ENCODE data around the gene GALNT9. TPM values are rescaled to one million over a fixed set of nuclear protein-coding genes. Genes with fewer than 3 reads are reported as not detected.
"Not testable (repeated sequence)": the region's sequence is repeated elsewhere in the genome, so short reads cannot be mapped to it uniquely, and the experiment has no call there.

Gene GALNT9
- total RNA-seq, 2 experiments from 2014 or later = not detected

DNA sequence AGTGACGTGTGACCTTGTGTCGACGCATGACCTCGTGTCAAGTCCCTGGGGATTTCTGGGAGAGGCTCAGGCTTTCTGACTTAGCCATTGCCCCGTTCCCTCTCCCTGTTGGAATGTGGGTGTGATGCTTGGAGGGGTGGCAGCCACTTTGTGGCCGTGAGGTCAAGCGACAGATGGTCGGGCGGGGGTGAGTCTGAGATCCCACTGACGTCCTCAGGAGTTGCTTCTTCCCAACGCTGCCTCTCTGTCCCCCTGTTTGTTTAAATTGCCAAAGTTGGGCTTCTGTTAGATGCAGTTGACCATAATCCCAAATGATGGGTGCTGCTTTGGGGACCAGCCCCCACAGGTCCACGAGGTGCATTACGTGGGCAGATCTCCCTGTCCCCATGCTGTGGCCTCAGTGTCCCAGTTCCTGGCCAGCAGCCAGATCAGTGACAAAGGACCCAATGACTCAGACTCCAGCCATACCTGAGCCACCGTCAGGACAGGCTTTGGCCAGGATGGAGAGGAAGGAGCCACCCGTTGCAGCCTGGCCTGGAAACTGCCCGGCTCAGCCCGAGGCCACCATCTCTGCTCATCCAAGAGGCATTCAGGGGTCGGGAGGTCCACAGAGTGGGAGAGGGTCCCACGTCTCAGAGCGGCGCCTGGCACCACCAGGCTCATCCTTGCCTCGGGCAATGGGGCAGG lies 34.4 kb upstream of the GALNT9 start:
- ChIA-PET CTCF (no interaction called here), POLR2A (no interaction called here)
- DNase-seq = no peak
- H3K27me3 Mint-ChIP-seq = no peaks in the 10 kb centered on the region
- no peak overlapping the region for H3K27ac Mint-ChIP-seq
- H3K36me3 Mint-ChIP-seq (ENCODE audit: low read depth) = peaks cover 2% of the 10 kb centered on the region
- H3K4me3 Mint-ChIP-seq = no peak overlapping the region
- peaks cover 7% of the 10 kb centered on the region for H3K9me3 Mint-ChIP-seq
- H3K4me1 Mint-ChIP-seq = no peaks in the 10 kb centered on the region

- H3K4me1 Mint-ChIP-seq = no peaks in the 10 kb centered on the region
- peaks cover 7% of the 10 kb centered on the region for H3K9me3 Mint-ChIP-seq
- ChIA-PET CTCF (no interaction called here), POLR2A (no interaction called here)
- H3K36me3 Mint-ChIP-seq (ENCODE audit: low read depth) = peaks cover 2% of the 10 kb centered on the region
- no peak overlapping the region for H3K27ac Mint-ChIP-seq
- H3K4me3 Mint-ChIP-seq = no peak overlapping the region
- no peaks in the 10 kb centered on the region for H3K27me3 Mint-ChIP-seq
- no peak for DNase-seq
Measured at GRCh38 chr12:132362996-132363660, 33.7 kb upstream of the GALNT9 start.

DNA sequence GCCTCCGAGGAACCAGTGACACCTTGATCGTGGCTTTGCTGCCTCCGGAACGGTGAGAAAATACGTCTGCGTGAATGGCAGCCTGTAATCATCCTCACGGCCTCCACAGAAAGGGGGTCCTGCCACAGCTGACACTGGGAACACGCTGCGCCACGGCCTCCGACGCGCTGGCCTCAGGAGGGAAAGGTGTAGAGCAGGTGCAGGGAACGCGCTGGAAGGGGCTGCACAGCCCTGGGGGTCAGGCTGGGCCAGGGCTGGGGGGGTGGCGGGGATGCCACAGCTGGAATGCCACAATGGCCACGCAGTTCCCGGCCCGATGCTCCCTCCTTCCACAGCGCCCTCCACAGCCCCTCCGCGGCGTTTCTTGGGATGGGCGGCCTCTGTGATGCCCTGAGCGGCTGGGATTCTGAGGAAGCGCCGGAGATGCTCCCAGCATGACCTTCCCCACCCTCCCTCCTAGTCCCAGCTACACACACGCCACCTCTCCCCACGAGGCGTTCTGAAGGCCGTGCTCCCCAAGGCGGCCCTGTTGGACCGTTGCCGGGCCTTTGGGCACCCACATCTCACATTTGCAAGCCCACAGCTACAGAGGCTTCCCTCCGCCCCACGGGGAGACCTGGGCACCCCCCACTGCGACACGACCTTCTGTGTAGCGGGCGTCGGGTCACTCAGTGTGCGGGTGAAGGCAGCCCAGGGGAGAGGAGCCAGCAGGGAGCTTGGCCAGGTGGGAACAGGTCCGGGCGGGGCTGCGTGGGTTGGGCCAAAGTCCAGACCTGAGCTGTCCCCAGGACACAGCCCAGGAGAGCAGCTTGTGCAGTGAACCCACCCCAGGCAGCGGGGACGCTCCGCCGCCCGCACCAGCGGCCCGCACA lies 31.8 kb upstream of the GALNT9 start:
- Mint-ChIP-seq H3K4me3 (no peak overlapping the region), H3K27ac (no peak overlapping the region), H3K27me3 (no peaks in the 10 kb centered on the region), H3K36me3 (ENCODE audit: low read depth) (peaks cover 2% of the 10 kb centered on the region), H3K4me1 (no peaks in the 10 kb centered on the region), H3K9me3 (peaks cover 7% of the 10 kb centered on the region)
- CTCF ChIA-PET = no interaction called here
- DNase-seq = no peak
- POLR2A ChIA-PET = no interaction called here

- H3K4me3 Mint-ChIP-seq = no peak overlapping the region
- CTCF ChIA-PET = no interaction called here
- no peak for DNase-seq
Measured at GRCh38 chr12:132360410-132360809, 31.0 kb upstream of the GALNT9 start.

GRCh38 chr12:132359971-132360370 lies 30.6 kb upstream of the GALNT9 start:
- no peaks in the 10 kb centered on the region for H3K27me3 Mint-ChIP-seq
- peaks cover 2% of the 10 kb centered on the region for H3K36me3 Mint-ChIP-seq (ENCODE audit: low read depth)
- CTCF ChIA-PET = no interaction called here
- no peak for DNase-seq
- no peaks in the 10 kb centered on the region for H3K4me1 Mint-ChIP-seq
- H3K27ac Mint-ChIP-seq = no peak overlapping the region
- H3K4me3 Mint-ChIP-seq = no peak overlapping the region
- POLR2A ChIA-PET = no interaction called here
- H3K9me3 Mint-ChIP-seq = peaks cover 7% of the 10 kb centered on the region

More at GRCh38 chr12:132360410-132360809, 31.0 kb upstream of the GALNT9 start:
- H3K36me3 Mint-ChIP-seq (ENCODE audit: low read depth) = peaks cover 2% of the 10 kb centered on the region
- POLR2A ChIA-PET = no interaction called here
- H3K27me3 Mint-ChIP-seq = no peaks in the 10 kb centered on the region
- H3K27ac Mint-ChIP-seq = no peak overlapping the region
- no peaks in the 10 kb centered on the region for H3K4me1 Mint-ChIP-seq
- H3K9me3 Mint-ChIP-seq = peaks cover 7% of the 10 kb centered on the region

- H3K27ac Mint-ChIP-seq = no peak overlapping the region
- peaks cover 2% of the 10 kb centered on the region for H3K36me3 Mint-ChIP-seq (ENCODE audit: low read depth)
- H3K4me1 Mint-ChIP-seq = no peaks in the 10 kb centered on the region
- ChIA-PET POLR2A (no interaction called here), CTCF (no interaction called here)
- H3K27me3 Mint-ChIP-seq = no peaks in the 10 kb centered on the region
- no peak overlapping the region for H3K4me3 Mint-ChIP-seq
- no peak for DNase-seq
- peaks cover 7% of the 10 kb centered on the region for H3K9me3 Mint-ChIP-seq
Measured at GRCh38 chr12:132359551-132359950, 30.2 kb upstream of the GALNT9 start.

DNA sequence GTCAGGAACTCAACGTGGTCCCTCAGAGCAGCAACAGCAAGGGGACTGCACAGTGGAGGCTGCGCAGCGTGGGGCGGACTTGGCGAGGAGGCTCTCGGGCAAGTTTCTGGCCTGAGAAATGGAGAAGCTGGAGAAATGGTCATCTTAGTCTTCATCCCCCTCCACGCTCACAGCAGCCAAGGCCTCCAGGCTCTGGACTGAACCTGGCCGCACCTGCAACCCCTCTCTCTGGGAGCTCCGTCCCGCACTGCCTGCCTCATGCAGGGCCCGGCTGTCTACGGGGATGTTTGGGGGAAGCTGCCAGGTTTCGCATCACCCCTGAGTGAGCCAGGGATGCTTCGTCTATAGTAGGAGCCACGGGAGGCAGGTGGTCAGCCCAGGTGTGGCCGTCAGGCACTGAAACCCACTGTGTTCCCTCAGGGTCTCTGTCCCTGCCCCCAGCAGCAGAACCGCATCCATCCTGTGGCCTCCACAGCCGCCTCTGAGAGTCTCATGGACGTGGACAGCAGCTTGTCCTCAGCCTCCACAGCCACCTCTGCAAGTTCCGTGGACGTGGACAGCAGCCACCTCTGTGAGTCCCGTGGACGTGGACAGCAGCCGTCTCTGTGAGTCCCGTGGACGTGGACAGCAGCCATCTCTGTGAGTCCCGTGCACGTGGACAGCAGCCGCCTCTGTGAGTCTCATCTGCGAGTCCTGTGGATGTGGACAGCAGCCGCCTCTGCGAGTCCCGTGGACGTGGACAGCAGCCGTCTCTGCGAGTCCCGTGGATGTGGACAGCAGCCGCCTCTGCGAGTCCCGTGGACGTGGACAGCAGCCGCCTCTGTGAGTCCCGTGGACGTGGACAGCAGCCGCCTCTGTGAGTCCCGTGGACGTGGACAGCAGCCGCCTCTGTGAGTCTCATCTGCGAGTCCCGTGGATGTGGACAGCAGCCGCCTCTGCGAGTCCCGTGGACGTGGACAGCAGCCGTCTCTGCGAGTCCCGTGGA lies 29.1 kb upstream of the GALNT9 start:
- H3K27me3 Mint-ChIP-seq; H3K27ac Mint-ChIP-seq; H3K36me3 Mint-ChIP-seq (ENCODE audit: low read depth); H3K4me1 Mint-ChIP-seq; DNase-seq; POLR2A ChIA-PET; H3K9me3 Mint-ChIP-seq; H3K4me3 Mint-ChIP-seq; CTCF ChIA-PET: not testable (repeated sequence)

GRCh38 chr12:132357623-132358186 lies 28.3 kb upstream of the GALNT9 start:
- Mint-ChIP-seq H3K4me1 (no peaks in the 10 kb centered on the region), H3K27ac (no peak overlapping the region), H3K4me3 (no peak overlapping the region), H3K9me3 (peaks cover 4% of the 10 kb centered on the region), H3K27me3 (no peaks in the 10 kb centered on the region), H3K36me3 (ENCODE audit: low read depth) (peaks cover 2% of the 10 kb centered on the region)
- CTCF ChIA-PET = no interaction called here
- POLR2A ChIA-PET = no interaction called here
- no peak for DNase-seq

DNA sequence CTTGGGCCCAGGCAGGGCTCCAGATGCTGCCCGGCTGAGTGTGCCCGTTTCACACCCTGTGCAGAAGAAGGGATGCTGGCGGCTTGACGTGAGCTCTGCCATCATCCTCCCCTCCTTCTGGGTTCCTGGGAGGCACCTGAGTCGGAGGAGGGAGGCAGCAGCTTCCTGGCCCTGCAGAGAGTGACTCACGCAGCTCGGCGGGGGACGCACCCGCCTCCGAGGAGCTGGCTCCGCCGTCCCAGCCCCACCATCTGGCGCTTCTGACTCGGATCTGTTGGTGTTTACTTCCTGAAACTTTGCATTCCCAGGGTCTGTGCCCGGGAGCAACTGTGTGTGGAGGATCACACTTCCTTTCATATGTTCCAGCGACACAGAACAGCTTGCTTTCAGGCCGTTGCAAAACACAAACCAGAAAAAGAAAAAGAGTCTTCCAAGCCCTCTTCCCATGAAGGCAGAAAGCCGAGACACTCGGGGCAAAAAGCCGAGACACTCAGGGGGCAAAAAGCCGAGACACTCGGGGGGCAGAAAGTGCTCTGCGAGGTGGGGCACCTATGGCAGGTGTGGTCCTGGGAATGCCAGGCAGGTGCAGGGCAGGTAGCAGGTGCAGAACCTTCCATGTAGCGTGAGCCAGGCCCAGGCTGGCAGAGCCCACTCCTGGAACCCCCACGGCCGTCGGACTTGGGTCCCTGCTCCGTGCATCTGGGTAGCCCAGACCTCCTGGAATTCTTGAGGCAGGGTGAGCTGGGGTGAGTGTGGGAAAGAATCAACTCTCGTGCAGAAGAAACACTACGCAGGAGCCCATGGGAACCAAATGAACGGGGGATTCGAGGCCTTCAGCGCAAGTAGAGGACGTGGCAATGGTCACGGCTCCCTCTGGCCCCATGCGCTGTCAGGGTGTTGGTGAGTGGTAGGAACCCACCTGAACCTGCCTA lies 27.6 kb upstream of the GALNT9 start:
- Mint-ChIP-seq H3K9me3 (peaks cover 4% of the 10 kb centered on the region), H3K4me1 (no peaks in the 10 kb centered on the region), H3K27me3 (no peaks in the 10 kb centered on the region), H3K27ac (no peak overlapping the region), H3K36me3 (ENCODE audit: low read depth) (peaks cover 2% of the 10 kb centered on the region), H3K4me3 (no peak overlapping the region)
- CTCF ChIA-PET = no interaction called here
- DNase-seq = no peak
- POLR2A ChIA-PET = no interaction called here

DNA sequence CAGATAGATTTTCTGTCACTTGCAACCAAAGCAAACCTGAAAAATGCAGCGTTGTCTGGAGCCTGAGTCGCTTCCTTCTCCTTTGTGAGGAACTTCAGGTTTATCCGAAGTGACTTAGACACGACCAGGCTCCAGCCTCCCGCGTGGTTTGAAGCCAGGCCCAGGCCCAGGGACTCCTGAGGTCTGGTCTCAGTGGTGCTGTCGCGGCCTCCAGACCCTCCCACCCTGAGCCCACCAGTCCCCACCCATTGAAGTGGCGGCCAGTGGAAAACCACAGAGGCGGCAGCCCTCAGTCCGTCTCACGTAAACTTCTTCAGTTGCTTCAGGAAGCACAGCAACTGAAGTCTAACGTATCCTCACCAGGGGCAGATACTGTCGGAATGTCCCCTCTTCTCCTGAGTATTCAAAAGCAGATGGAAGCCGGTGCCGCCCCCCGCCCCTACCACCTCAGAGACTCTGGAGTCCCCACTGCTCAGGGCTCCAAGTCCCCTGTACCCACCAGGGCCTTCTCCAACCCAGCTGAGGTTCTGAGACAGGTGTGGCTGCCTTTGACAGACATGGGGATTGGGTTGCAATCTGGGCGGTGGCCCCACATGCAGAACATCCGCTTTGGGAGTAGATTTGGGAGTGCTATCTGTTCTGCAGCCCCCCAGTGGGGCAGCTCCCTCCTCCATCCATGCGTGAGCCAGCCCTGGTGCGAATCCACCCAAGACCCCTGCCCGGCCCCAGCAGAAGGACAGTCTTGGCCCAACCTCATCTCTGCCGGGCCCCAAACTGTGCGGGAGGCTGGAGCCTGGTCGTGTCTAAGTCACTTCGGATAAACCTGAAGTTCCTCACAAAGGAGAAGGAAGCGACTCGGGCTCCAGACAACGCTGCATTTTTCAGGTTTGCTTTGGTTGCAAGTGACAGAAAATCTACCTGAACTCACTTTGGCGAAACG lies 26.6 kb upstream of the GALNT9 start:
- Mint-ChIP-seq H3K27me3 (no peaks in the 10 kb centered on the region), H3K4me1 (no peaks in the 10 kb centered on the region), H3K4me3 (no peak overlapping the region), H3K9me3 (peaks cover 4% of the 10 kb centered on the region), H3K27ac (no peak overlapping the region), H3K36me3 (ENCODE audit: low read depth) (peaks cover 2% of the 10 kb centered on the region)
- ChIA-PET CTCF (no interaction called here), POLR2A (no interaction called here)
- DNase-seq = no peak

Measured in activated CD4-positive, alpha-beta T cell treated with anti-CD3 and anti-CD28 coated beads, Interleukin-2, amount 10 ng/mL, durations not matched to agents 7 days and 5 days (primary cell).